Endothelial cell of umbilical vein (primary cell): ENCODE data around the gene CNFN. TPM values are rescaled to one million over a fixed set of nuclear protein-coding genes. Genes with fewer than 3 reads are reported as not detected.

Experiments
- BruUV-seq: library from RNA; stranded (reverse); fragments of 400-500 nt; replicated peaks from 2 replicates; lab custom pipeline; 2021; lab: Mats Ljungman, UMichigan
- CTCF ChIA-PET: fragments of 300-600, 350-600 bp; sonication (Branson Sonifier 250); formaldehyde crosslinking; loops from one replicate; lab custom pipeline; 2021; ENCODE audit warnings: antibody characterized with exemption, inconsistent platforms; lab: Charles Lee
- POLR2A ChIA-PET: fragments of 300-600, 350-600 bp; sonication (Branson Sonifier 250); formaldehyde crosslinking; loops from one replicate; lab custom pipeline; 2021; ENCODE audit warnings: antibody characterized with exemption, inconsistent platforms; lab: Charles Lee
- DNase-seq: peaks from one replicate; pipeline ENCODE4 v3.0.0-alpha.2; 2011; ENCODE audit warnings: low read depth, low spot score
- FAIRE-seq: peaks from 2 replicates; lab custom pipeline; 2011; peaks lifted over from hg19 to GRCh38; lab: Jason Lieb, UNC
- H2AFZ ChIP-seq: 2 replicates; pipeline ENCODE4 v1.6.0; 2012; ENCODE audit warnings: low read depth, low read length, control low read depth, inconsistent platforms
- H3K27ac ChIP-seq: 2 replicates; pipeline ENCODE4 v1.5.1; 2011; ENCODE audit warnings: low read depth, mild to moderate bottlenecking, control low read depth, low read length, moderate library complexity; ENCODE audit not compliant: insufficient read depth
- H3K27me3 ChIP-seq, 2 experiments: 2 replicates each; pipeline versions ENCODE4 v1.6.0 to v1.6.1; 2011; ENCODE audit warnings: low read length in 2 of 2, mixed read lengths in 1 of 2; ENCODE audit not compliant: control insufficient read depth in 2 of 2, insufficient read depth in 2 of 2
- H3K36me3 ChIP-seq, 2 experiments: 2 replicates in 1 of 2; 3 replicates in 1 of 2; pipeline ENCODE4 v1.5.1; 2011; ENCODE audit warnings: low read length in 2 of 2, mild to moderate bottlenecking in 1 of 2, moderate library complexity in 1 of 2; ENCODE audit not compliant: control insufficient read depth in 2 of 2, insufficient read depth in 2 of 2; ENCODE audit errors: extremely low read depth in 1 of 2
- H3K4me1 ChIP-seq: 3 replicates; pipeline ENCODE4 v1.5.1; 2011; ENCODE audit warnings: mild to moderate bottlenecking, low read length; ENCODE audit not compliant: control insufficient read depth, insufficient read depth; ENCODE audit errors: extremely low read depth
- H3K4me2 ChIP-seq: 2 replicates; pipeline ENCODE4 v1.6.1; 2011; ENCODE audit warnings: low read length, control low read depth, mixed read lengths; ENCODE audit not compliant: insufficient read depth
- H3K4me3 ChIP-seq, 3 experiments: fragments of 200-600 bp in 1 of 3; sonication (generic), shearing (Covaris generic) in 1 of 3; replicated peaks in 1 of 3; 2 replicates each; pipeline ENCODE4 v1.5.1; 2011 to 2016; ENCODE audit warnings: control low read depth in 3 of 3, low read length in 3 of 3, mild to moderate bottlenecking in 2 of 3, inconsistent platforms in 1 of 3, low read depth in 1 of 3, moderate library complexity in 1 of 3; ENCODE audit not compliant: insufficient read depth in 1 of 3
- H3K79me2 ChIP-seq: 2 replicates; pipeline ENCODE4 v1.6.0; 2012; ENCODE audit warnings: low read length, inconsistent platforms; ENCODE audit not compliant: control insufficient read depth, insufficient read depth
- H3K9ac ChIP-seq: replicated peaks from 2 replicates; pipeline ENCODE3; 2011; ENCODE audit warnings: low read length, control low read depth; ENCODE audit not compliant: insufficient read depth; ENCODE audit errors: extremely low read depth
- H3K9me1 ChIP-seq: replicated peaks from 3 replicates; pipeline ENCODE4 v1.6.0; 2011; ENCODE audit warnings: mild to moderate bottlenecking, low read length; ENCODE audit not compliant: control insufficient read depth, insufficient read depth; ENCODE audit errors: extremely low read depth
- H3K9me3 ChIP-seq: replicated peaks from 2 replicates; pipeline ENCODE4 v1.5.1; 2012; ENCODE audit warnings: low read length, inconsistent platforms; ENCODE audit not compliant: control insufficient read depth, insufficient read depth
- H4K20me1 ChIP-seq: replicated peaks from 2 replicates; pipeline ENCODE3; 2011; ENCODE audit warnings: mild to moderate bottlenecking, low read length; ENCODE audit not compliant: control insufficient read depth, insufficient read depth; ENCODE audit errors: extremely low read depth
- CTCF ChIP-seq, 2 donors: IDR thresholded peaks; 1 replicate in 1 of 2; 2 replicates in 1 of 2; pipeline ENCODE4 v1.5.1; 2011; ENCODE audit warnings: low read length in 2 of 2, mild to moderate bottlenecking in 2 of 2, moderate library complexity in 2 of 2, control low read depth in 1 of 2, inconsistent platforms in 1 of 2, low read depth in 1 of 2; ENCODE audit not compliant: insufficient read depth in 1 of 2; ENCODE audit errors: extremely low read depth in 1 of 2
- EZH2 ChIP-seq: IDR thresholded peaks from 2 replicates; pipeline ENCODE4 v1.6.1; 2012; ENCODE audit warnings: borderline replicate concordance, low read depth, mild to moderate bottlenecking, moderate library complexity, low read length, inconsistent platforms; ENCODE audit not compliant: severe bottlenecking
- FOS ChIP-seq: IDR thresholded peaks from 2 replicates; pipeline ENCODE4 v1.6.1; 2011; ENCODE audit warnings: mild to moderate bottlenecking, low read length, moderate library complexity, borderline replicate concordance; ENCODE audit not compliant: insufficient read depth
- GATA2 ChIP-seq: IDR thresholded peaks from 2 replicates; pipeline ENCODE4 v1.7.0; 2011; ENCODE audit warnings: low read depth, mild to moderate bottlenecking, moderate library complexity, mixed read lengths, low read length; ENCODE audit not compliant: insufficient read length, insufficient read depth
- JUN ChIP-seq: IDR thresholded peaks from 2 replicates; pipeline ENCODE4 v1.6.1; 2011; ENCODE audit warnings: borderline replicate concordance, low read depth; ENCODE audit not compliant: insufficient read length, insufficient read depth
- MAX ChIP-seq: IDR thresholded peaks from 2 replicates; pipeline ENCODE4 v1.6.1; 2011; ENCODE audit not compliant: insufficient read depth, insufficient read length
- MYC ChIP-seq: IDR thresholded peaks from one replicate; pipeline ENCODE4 v1.6.1; 2011; ENCODE audit warnings: mild to moderate bottlenecking, low read depth, low read length
- POLR2A ChIP-seq: IDR thresholded peaks from 2 replicates; pipeline ENCODE4 v1.6.1; 2012; ENCODE audit warnings: low read depth, mild to moderate bottlenecking, control low read depth, low read length
- POLR2AphosphoS5 ChIP-seq: IDR thresholded peaks from 2 replicates; pipeline ENCODE4 v1.6.1; 2012; ENCODE audit warnings: low read depth, mild to moderate bottlenecking, control low read depth, low read length, moderate library complexity; ENCODE audit not compliant: insufficient read depth
- dilution Hi-C: fragments of 300-500 bp; cut with MboI; formaldehyde crosslinking; loops from one replicate; pipeline ENCODE4 v1.15.0; 2019; ENCODE audit warnings: low sequenced_read_pairs; ENCODE audit not compliant: extremely low pct_ligation_motif_present
- intact Hi-C: fragments of 100-400 bp; cut with micrococcal nuclease; formaldehyde crosslinking; loops from one replicate; pipeline ENCODE4 v1.10.0; 2022
- polyA plus RNA-seq, 4 experiments: library from polyadenylated mRNA; depleted of rRNA in 3 of 4; stranded (reverse) in 3 of 4; unstranded in 1 of 4; fragments of >200 nt; gene quantifications; 2 replicates each; pipeline versions ENCODE4 v1.2.1 to v1.2.3, GENCODE V29; 2011 to 2012; ENCODE audit warnings: missing spikeins in 1 of 4
- total RNA-seq: library from RNA; stranded (reverse); gene quantifications from 2 replicates; pipeline ENCODE4 v1.2.3, GENCODE V29; 2021

Gene CNFN
- total and polyA plus RNA-seq, 2 donors (not counting 3 experiments of a cell fraction or from before 2014, with no cell fraction given): 0.23 to 0.73 TPM

GRCh38 chr19:42412661-42413076 is 22.6 kb upstream of the CNFN start:
- H2AFZ ChIP-seq: no peak overlapping the region
- H3K36me3 ChIP-seq: no peaks in the 10 kb centered on the region
- H3K9me3 ChIP-seq: no peaks in the 10 kb centered on the region
- no peak overlapping the region for H3K4me2 ChIP-seq
- dilution Hi-C loops: no loop called here
- POLR2A ChIA-PET: no interaction called here
- BruUV-seq: no TSS peak
- no peaks in the 10 kb centered on the region for H4K20me1 ChIP-seq
- H3K79me2 ChIP-seq: no peaks in the 10 kb centered on the region
- intact Hi-C loops: no loop called here
- no peaks in the 10 kb centered on the region for H3K4me1 ChIP-seq
- H3K4me3 ChIP-seq: no peak overlapping the region
- CTCF ChIA-PET: interaction anchor here (1.4 to 2.2 kb wide), 3 partner anchors 7 to 28 kb away, joined by 4 to 14 read pairs (median 4); no protein-coding TSS in a partner anchor
- no peaks in the 10 kb centered on the region for H3K9me1 ChIP-seq
- TF ChIP-seq POLR2A: no peak
- TF ChIP-seq CTCF (IDR thresholded peaks at IDR 0.05; ENCODE audit: extremely low read depth in 1 of 2, insufficient read depth in 1 of 2, low read depth in 1 of 2, low read length in 2 of 2): no peak
- no peak for TF ChIP-seq GATA2
- TF ChIP-seq FOS: no peak
- no peak for TF ChIP-seq MYC
- TF ChIP-seq JUN: no peak
- no peak for TF ChIP-seq EZH2
- TF ChIP-seq MAX: no peak
- no peak for TF ChIP-seq POLR2AphosphoS5
- H3K27me3 ChIP-seq: no peaks in the 10 kb centered on the region
- FAIRE-seq (no peak), DNase-seq (no peak)
- H3K27ac ChIP-seq: no peak overlapping the region
- no peak overlapping the region for H3K9ac ChIP-seq
